ENCODE measurements around the gene LCA5.
"Not testable (repeated sequence)": the region's sequence is repeated elsewhere in the genome, so short reads cannot be mapped to it uniquely, and the experiment has no call there.

Gene LCA5

GRCh38 chr6:79546186-79546585 is 9.0 kb upstream of the LCA5 start:
- Mint-ChIP-seq H3K27ac (no peak overlapping the region), H3K36me3 (no peaks in the 10 kb centered on the region)

DNA sequence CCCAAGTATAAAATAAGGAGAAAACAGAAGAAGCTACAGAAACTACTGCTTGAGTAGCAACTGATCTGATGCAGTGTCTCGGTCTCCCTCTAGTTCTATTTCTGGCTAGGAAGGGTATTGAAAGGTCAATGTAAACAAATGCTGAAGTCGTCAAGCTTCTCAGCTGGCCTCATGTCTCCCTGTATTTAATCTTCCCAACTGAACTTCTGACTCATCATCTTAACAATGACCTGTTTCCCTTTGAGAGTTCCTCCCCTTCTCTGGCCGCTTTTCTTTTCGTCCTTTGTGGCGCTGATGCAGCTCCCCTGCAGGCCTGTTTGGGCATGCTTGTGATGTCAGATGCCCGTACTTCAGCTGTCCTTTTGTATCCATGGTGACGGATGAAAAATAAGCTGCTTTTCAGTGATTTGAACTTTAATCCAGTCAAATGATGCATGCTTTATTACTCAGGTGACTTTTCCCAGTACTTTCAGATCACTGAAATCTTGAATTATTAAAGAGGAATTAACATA is 7.8 kb upstream of the LCA5 start:
- Mint-ChIP-seq H3K4me1 (ENCODE audit: low read depth) (no peaks in the 10 kb centered on the region), H3K4me3 (no peak overlapping the region), H3K27me3 (no peaks in the 10 kb centered on the region), H3K9me3 (ENCODE audit: low read depth) (no peaks in the 10 kb centered on the region), H3K27ac (no peak overlapping the region), H3K36me3 (no peaks in the 10 kb centered on the region)

More at GRCh38 chr6:79546186-79546585, 9.0 kb upstream of the LCA5 start:
- H3K27me3 Mint-ChIP-seq, result no peaks in the 10 kb centered on the region
- H3K9me3 Mint-ChIP-seq (ENCODE audit: low read depth), result no peaks in the 10 kb centered on the region
- no peak overlapping the region for H3K4me3 Mint-ChIP-seq
- H3K4me1 Mint-ChIP-seq (ENCODE audit: low read depth), result no peaks in the 10 kb centered on the region

DNA sequence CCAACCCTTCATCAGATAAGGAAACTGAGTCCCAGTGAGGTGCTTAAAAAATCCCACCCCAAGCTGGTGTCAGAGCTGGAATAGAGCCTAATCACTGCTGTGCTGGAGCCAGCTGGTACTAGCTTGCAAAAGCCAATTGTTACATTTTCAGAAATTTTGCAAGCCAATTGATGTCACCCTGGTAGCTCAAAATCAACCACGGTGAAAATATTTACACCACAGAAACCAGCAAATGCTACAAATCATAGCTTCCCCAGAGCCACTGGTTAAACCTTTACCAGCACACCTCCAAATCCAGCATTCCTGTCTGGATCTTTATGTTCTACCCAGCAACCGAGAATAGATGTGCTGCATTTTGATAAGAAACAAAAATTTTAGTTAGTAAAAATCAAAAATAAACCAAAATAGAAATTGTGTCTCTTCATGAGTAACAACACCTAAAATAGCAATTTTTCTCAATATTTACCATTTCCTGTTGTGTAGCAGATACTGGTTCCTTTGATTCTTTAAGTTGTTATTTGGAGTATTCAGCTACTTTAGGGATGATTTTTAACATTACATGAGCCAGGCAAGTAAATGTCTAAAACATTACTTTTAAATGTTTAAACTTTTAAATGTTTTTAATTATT is 7.2 kb upstream of the LCA5 start:
- Mint-ChIP-seq H3K9me3 (ENCODE audit: low read depth) (no peaks in the 10 kb centered on the region), H3K4me1 (ENCODE audit: low read depth) (no peaks in the 10 kb centered on the region), H3K27ac (no peak overlapping the region), H3K27me3 (no peaks in the 10 kb centered on the region), H3K4me3 (no peak overlapping the region), H3K36me3 (no peaks in the 10 kb centered on the region)

- no peaks in the 10 kb centered on the region for H3K4me1 Mint-ChIP-seq (ENCODE audit: low read depth)
- H3K9me3 Mint-ChIP-seq (ENCODE audit: low read depth), result no peaks in the 10 kb centered on the region
- H3K27me3 Mint-ChIP-seq, result no peaks in the 10 kb centered on the region
- H3K4me3 Mint-ChIP-seq, result no peak overlapping the region
- H3K36me3 Mint-ChIP-seq, result no peaks in the 10 kb centered on the region
- H3K27ac Mint-ChIP-seq, result no peak overlapping the region
Observed at GRCh38 chr6:79543886-79544285, 6.7 kb upstream of the LCA5 start.

DNA sequence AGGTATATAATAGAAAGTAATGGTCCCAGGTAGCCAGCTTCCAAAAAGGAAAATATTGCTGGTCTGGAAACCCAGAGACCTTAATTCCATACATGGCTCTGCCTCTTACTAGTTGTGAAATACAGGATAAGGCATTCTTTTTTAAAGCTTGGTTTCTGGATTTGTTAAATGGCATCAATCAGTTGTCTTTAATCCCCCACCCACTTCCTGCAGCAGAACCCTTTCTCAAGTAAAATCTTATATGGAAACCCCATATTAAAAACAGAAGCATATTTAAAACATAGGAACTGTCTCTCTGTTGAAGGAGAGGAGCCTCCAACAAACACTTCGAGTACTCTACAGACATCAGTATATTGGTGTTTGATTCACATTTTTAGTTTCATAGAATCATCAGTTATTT is 6.2 kb upstream of the LCA5 start:
- Mint-ChIP-seq H3K27ac (no peak overlapping the region), H3K36me3 (no peaks in the 10 kb centered on the region), H3K4me1 (ENCODE audit: low read depth) (no peaks in the 10 kb centered on the region), H3K27me3 (no peaks in the 10 kb centered on the region), H3K9me3 (ENCODE audit: low read depth) (no peaks in the 10 kb centered on the region), H3K4me3 (no peak overlapping the region)

DNA sequence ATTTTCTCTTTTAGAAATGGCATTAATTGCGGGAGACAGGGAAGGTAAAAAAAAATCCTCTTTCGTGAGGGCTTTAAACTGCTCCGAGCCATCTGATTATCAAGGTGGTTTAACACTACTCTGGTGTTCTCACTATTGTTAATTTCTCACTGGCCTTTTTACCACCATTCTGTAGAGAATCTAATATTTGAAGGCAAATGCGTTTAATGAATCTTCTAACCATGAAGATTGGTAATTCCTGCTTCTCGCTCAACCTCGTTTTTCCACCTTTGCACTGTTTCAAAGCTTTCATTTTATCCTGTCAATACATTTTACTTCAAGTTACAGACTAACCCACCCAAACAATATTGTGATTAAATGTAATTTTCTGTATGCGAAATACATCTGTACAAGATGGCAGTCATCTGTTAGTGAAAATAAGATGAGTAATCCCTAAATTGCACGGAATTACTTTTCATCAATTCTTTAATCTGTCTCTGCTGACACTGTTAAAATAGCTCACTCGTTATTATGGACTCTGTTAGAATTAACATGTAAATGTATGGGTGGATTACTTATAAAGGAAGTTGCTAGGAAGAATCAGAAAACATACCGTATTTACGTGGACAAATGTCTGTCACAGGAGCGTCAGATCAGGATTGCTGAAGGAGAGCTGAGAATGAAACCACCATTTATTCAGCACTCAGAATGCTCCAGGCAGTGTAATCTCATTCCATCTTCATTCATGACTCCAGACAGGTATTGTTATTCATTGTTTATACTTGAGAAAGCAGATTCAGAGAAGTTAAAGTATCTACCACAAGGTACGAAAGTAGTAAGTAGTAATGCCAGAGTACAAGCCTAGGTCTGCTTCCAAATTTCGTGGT is 1.1 kb upstream of the LCA5 start:
- H3K4me3 Mint-ChIP-seq, result no peak overlapping the region
- H3K27ac Mint-ChIP-seq, result no peak overlapping the region
- no peaks in the 10 kb centered on the region for H3K4me1 Mint-ChIP-seq (ENCODE audit: low read depth)
- H3K9me3 Mint-ChIP-seq (ENCODE audit: low read depth), result no peaks in the 10 kb centered on the region
- no peaks in the 10 kb centered on the region for H3K36me3 Mint-ChIP-seq
- H3K27me3 Mint-ChIP-seq, result peaks cover 7% of the 10 kb centered on the region

GRCh38 chr6:79536585-79536953 is 661 bp downstream of the LCA5 start:
- Mint-ChIP-seq H3K4me1 (ENCODE audit: low read depth) (no peaks in the 10 kb centered on the region), H3K27ac (no peak overlapping the region), H3K27me3 (peaks cover 7% of the 10 kb centered on the region), H3K9me3 (ENCODE audit: low read depth) (no peaks in the 10 kb centered on the region), H3K4me3 (no peak overlapping the region), H3K36me3 (no peaks in the 10 kb centered on the region)

DNA sequence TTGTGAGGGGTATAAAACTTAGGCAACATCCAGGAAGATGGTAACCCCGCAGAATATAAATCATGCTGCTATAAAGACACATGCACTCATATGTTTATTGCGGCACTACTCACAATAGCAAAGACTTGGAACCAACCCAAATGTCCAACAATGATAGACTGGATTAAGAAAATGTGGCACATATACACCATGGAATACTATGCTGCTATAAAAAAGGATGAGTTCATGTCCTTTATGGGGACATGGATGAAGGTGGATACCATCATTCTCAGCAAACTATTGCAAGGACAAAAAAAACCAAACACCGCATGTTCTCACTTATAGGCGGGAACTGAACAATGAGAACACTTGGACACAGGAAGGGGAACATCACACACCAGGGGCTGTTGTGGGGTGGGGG is 7.7 kb downstream of the LCA5 start:
- not testable (repeated sequence) for H3K4me3 Mint-ChIP-seq; H3K4me1 Mint-ChIP-seq (ENCODE audit: low read depth); H3K27ac Mint-ChIP-seq; H3K36me3 Mint-ChIP-seq; H3K9me3 Mint-ChIP-seq (ENCODE audit: low read depth); H3K27me3 Mint-ChIP-seq

DNA sequence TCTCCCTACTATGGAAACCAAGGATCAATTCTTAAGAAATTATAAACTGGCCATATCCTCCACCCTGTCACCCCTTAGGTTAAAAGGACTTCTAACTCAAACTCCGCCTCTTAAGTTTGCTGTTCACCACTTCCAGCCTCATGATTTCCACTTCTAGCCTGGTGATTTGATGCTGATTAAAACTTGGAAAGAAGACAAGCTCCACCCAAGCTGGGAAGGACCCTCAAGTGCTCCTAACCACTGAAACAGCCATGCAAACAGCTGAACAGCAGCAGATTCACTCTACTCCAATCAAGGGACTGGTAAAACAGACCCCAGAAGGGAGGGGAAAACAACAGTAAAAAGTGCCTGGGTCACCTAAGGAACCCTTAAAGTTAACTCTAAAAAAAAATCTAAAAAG is 10.3 kb downstream of the LCA5 start:
- H3K9me3 Mint-ChIP-seq (ENCODE audit: low read depth), result peaks cover 3% of the 10 kb centered on the region
- H3K4me3 Mint-ChIP-seq, result no peak overlapping the region
- no peaks in the 10 kb centered on the region for H3K36me3 Mint-ChIP-seq
- H3K27ac Mint-ChIP-seq, result no peak overlapping the region
- H3K27me3 Mint-ChIP-seq, result no peaks in the 10 kb centered on the region
- no peaks in the 10 kb centered on the region for H3K4me1 Mint-ChIP-seq (ENCODE audit: low read depth)

DNA sequence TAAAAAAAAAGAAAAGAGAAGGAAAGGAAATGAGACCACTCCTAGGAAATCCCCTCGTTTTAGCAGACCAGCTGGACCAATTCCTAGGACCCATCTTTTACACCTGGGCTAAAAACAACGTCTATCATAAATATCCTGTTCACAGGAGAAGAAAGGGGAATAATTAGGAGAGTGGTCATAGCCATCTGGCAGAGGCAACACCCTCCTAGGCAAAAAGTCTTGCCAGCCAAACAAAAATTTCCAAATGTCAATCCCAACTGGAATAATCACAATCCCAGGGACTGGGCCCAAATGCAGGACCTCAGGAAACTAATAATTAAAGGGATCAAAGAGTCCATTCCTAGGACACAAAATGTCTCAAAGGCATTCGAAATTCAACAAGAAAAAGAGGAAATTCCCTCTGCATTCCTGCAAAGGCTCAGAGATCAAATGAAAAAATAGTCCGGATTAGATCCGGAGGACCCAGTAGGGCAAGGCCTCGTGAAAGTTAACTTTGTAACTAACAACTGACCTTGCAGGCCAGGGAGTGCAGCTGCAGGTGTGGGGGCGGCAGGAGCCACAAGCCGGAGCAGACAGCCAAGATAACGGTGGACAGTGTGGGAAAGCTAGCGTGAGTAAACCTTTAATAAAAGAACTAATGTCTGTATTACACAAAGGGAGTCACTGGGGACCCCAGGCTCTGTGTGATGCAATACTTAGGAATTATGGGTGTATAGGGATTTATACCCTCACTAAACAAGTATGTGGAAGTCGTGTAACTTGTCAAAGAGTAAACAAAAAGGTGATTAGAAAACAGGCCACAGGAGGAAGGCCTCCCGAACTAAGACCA is 11.7 kb downstream of the LCA5 start:
- Mint-ChIP-seq H3K4me1 (ENCODE audit: low read depth) (no peaks in the 10 kb centered on the region), H3K9me3 (ENCODE audit: low read depth) (peaks cover 3% of the 10 kb centered on the region), H3K4me3 (no peak overlapping the region), H3K27ac (no peak overlapping the region), H3K27me3 (no peaks in the 10 kb centered on the region), H3K36me3 (no peaks in the 10 kb centered on the region)

DNA sequence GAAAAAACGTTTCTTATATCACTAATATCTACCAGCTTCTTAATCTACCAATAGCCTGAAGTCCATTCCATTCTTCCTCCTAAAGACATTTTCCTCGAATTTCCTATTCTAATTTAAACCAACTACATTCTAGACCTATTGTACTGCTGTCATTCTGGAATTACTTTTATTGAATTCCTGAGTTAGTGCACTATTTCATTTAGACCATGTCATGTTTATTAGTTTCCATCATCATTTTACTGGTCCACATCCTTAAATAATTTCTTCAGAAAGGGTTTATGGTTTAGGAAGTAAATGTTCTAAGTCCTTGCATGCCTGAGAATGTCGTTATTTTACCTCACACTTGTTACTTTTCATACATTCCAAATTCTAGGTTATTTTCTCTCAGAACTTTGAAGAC is 13.2 kb downstream of the LCA5 start:
- Mint-ChIP-seq H3K4me3 (no peak overlapping the region), H3K27ac (no peak overlapping the region), H3K9me3 (ENCODE audit: low read depth) (peaks cover 3% of the 10 kb centered on the region), H3K4me1 (ENCODE audit: low read depth) (no peaks in the 10 kb centered on the region), H3K27me3 (no peaks in the 10 kb centered on the region), H3K36me3 (no peaks in the 10 kb centered on the region)

- peaks cover 3% of the 10 kb centered on the region for H3K9me3 Mint-ChIP-seq (ENCODE audit: low read depth)
- H3K27ac Mint-ChIP-seq, result no peak overlapping the region
- H3K4me1 Mint-ChIP-seq (ENCODE audit: low read depth), result no peaks in the 10 kb centered on the region
- no peak overlapping the region for H3K4me3 Mint-ChIP-seq
- no peaks in the 10 kb centered on the region for H3K27me3 Mint-ChIP-seq
- H3K36me3 Mint-ChIP-seq, result no peaks in the 10 kb centered on the region
Observed at GRCh38 chr6:79522609-79523008, 14.6 kb downstream of the LCA5 start.

DNA sequence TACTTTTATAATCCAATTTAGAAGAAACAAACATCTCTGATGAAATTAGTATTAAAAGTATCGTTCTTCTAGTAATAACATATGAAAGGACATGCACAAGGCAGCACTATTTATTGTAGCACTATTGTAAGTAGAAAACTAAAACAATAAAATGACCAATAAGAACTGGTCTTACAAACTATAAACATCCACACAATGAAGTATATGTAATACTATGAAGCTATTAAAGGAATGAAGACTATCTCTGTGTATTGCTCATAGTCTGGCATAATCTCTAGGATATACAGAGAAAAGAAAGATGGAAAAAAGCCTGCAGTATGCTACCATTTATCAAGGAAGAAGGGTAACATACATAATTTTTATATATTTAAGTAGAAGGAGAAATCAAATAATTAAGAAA is 16.7 kb downstream of the LCA5 start:
- Mint-ChIP-seq H3K36me3 (no peaks in the 10 kb centered on the region), H3K4me3 (no peak overlapping the region), H3K27me3 (no peaks in the 10 kb centered on the region), H3K27ac (no peak overlapping the region), H3K9me3 (ENCODE audit: low read depth) (no peaks in the 10 kb centered on the region), H3K4me1 (ENCODE audit: low read depth) (no peaks in the 10 kb centered on the region)

- Mint-ChIP-seq H3K9me3 (ENCODE audit: low read depth) (no peaks in the 10 kb centered on the region), H3K4me3 (no peak overlapping the region), H3K4me1 (ENCODE audit: low read depth) (no peaks in the 10 kb centered on the region), H3K27ac (no peak overlapping the region), H3K27me3 (no peaks in the 10 kb centered on the region), H3K36me3 (no peaks in the 10 kb centered on the region)
Observed at GRCh38 chr6:79518842-79519241, 18.4 kb downstream of the LCA5 start.

- H3K4me3 Mint-ChIP-seq, result no peak overlapping the region
- no peak overlapping the region for H3K27ac Mint-ChIP-seq
- H3K27me3 Mint-ChIP-seq, result no peaks in the 10 kb centered on the region
- no peaks in the 10 kb centered on the region for H3K36me3 Mint-ChIP-seq
- no peaks in the 10 kb centered on the region for H3K4me1 Mint-ChIP-seq (ENCODE audit: low read depth)
- H3K9me3 Mint-ChIP-seq (ENCODE audit: low read depth), result no peaks in the 10 kb centered on the region
Observed at GRCh38 chr6:79515436-79515835, 21.8 kb downstream of the LCA5 start.
